ENCODE data around the gene PMS2.

GRCh38 chr7:6026011-6026819 is 17.4 kb upstream of the PMS2 start:
- TF ChIP-seq CTCF (IDR thresholded peaks at IDR 0.05) (peak in 1 of 5 experiments; percentile 9), POLR2A (IDR thresholded peaks at IDR 0.05) (no peak), EP300 (IDR thresholded peaks at IDR 0.05) (no peak)

Measured in tibial nerve (tissue), 4 donors.